SK-N-SH treated with all-trans-retinoic acid at 6 μM for 48 hours (cell line): ENCODE measurements around the gene DCLK1.

Source experiments
- ATAC-seq: fragments of 200-7000 bp; cut with Tn5 transposase; 3 replicates; pipeline ENCODE4 v1.9.1; 2020; ENCODE audit warnings: mild to moderate bottlenecking, moderate library complexity
- ARNTL ChIP-seq: fragments of 450-650 bp; formaldehyde crosslinking; IDR thresholded peaks from 2 replicates; pipeline ENCODE4 v1.5.0; 2020; ENCODE audit warnings: low read depth, mild to moderate bottlenecking, moderate library complexity, borderline replicate concordance
- BACH2 ChIP-seq: fragments of 250-450 bp; sonication (Bioruptor Pico); IDR thresholded peaks from 2 replicates; pipeline ENCODE4 v1.9.0; 2021; ENCODE audit warnings: mild to moderate bottlenecking, borderline replicate concordance
- CREB5 ChIP-seq: fragments of 250-450 bp; sonication (Bioruptor Pico); IDR thresholded peaks from 2 replicates; pipeline ENCODE4 v1.5.1; 2020; ENCODE audit warnings: low read depth, mild to moderate bottlenecking, moderate library complexity
- CSDC2 ChIP-seq: fragments of 250-450 bp; sonication (Bioruptor Pico); IDR thresholded peaks from 2 replicates; pipeline ENCODE4 v1.5.0; 2020; ENCODE audit warnings: mild to moderate bottlenecking, moderate library complexity
- ESRRG ChIP-seq: fragments of 250-450 bp; sonication (Bioruptor Pico); IDR thresholded peaks from 2 replicates; pipeline ENCODE4 v1.6.1; 2021; ENCODE audit warnings: mild to moderate bottlenecking
- OSR1 ChIP-seq: fragments of 250-450 bp; sonication (Bioruptor Pico); IDR thresholded peaks from 2 replicates; pipeline ENCODE4 v1.8.0; 2022; ENCODE audit warnings: moderate library complexity, mild to moderate bottlenecking, inconsistent platforms
- PATZ1 ChIP-seq: fragments of 250-450 bp; sonication (Bioruptor Pico); IDR thresholded peaks from 2 replicates; pipeline ENCODE4 v1.8.0; 2020; ENCODE audit warnings: mild to moderate bottlenecking, moderate library complexity, borderline replicate concordance
- PPARA ChIP-seq: fragments of 250-450 bp; sonication (Bioruptor Pico); IDR thresholded peaks from 2 replicates; pipeline ENCODE4 v1.5.0; 2020; ENCODE audit warnings: mild to moderate bottlenecking, borderline replicate concordance
- RARB ChIP-seq: fragments of 250-450 bp; sonication (Bioruptor Pico); IDR thresholded peaks from 2 replicates; pipeline ENCODE4 v1.8.0; 2021; ENCODE audit warnings: mild to moderate bottlenecking, moderate library complexity
- SNAI2 ChIP-seq: fragments of 250-450 bp; sonication (Bioruptor Pico); IDR thresholded peaks from 2 replicates; pipeline ENCODE4 v1.5.0; 2020; ENCODE audit warnings: mild to moderate bottlenecking, moderate library complexity
- TCF4 ChIP-seq: fragments of 250-450 bp; sonication (Bioruptor Pico); IDR thresholded peaks from 2 replicates; pipeline ENCODE4 v1.8.0; 2021; ENCODE audit warnings: mild to moderate bottlenecking, moderate library complexity, borderline replicate concordance
- TOX ChIP-seq: fragments of 250-450 bp; sonication (Bioruptor Pico); IDR thresholded peaks from 2 replicates; pipeline ENCODE4 v1.8.0; 2021; ENCODE audit warnings: mild to moderate bottlenecking, moderate library complexity, borderline replicate concordance
- ZC3H10 ChIP-seq: fragments of 250-450 bp; sonication (Bioruptor Pico); IDR thresholded peaks from 2 replicates; pipeline ENCODE4 v1.5.1; 2021; ENCODE audit warnings: mild to moderate bottlenecking, moderate library complexity
- ZFP3 ChIP-seq: fragments of 250-450 bp; sonication (Bioruptor Pico); IDR thresholded peaks from 2 replicates; pipeline ENCODE4 v1.5.0; 2020; ENCODE audit warnings: mild to moderate bottlenecking, moderate library complexity
- ZFP30 ChIP-seq: fragments of 450-650 bp; formaldehyde crosslinking; IDR thresholded peaks from 2 replicates; pipeline ENCODE4 v1.5.0; 2022; ENCODE audit warnings: mild to moderate bottlenecking, moderate library complexity
- ZNF565 ChIP-seq: fragments of 450-650 bp; formaldehyde crosslinking; conservative IDR thresholded peaks from 2 replicates; pipeline ENCODE4 v1.5.0; 2020; ENCODE audit warnings: low read depth, mild to moderate bottlenecking, moderate library complexity
- ZNF70 ChIP-seq: fragments of 450-650 bp; formaldehyde crosslinking; IDR thresholded peaks from 2 replicates; pipeline ENCODE4 v1.5.0; 2020; ENCODE audit warnings: mild to moderate bottlenecking, moderate library complexity
- ZNF8 ChIP-seq: fragments of 450-650 bp; formaldehyde crosslinking; IDR thresholded peaks from 2 replicates; pipeline ENCODE4 v1.5.0; 2020; ENCODE audit warnings: mild to moderate bottlenecking, moderate library complexity
- TF ChIP-seq, protein P1 (sequence below): fragments of 250-450 bp; sonication (Bioruptor Pico); IDR thresholded peaks from 2 replicates; pipeline ENCODE4 v1.5.0; 2020; ENCODE audit warnings: mild to moderate bottlenecking, moderate library complexity
- TF ChIP-seq, protein P2 (sequence below): fragments of 250-450 bp; sonication (Bioruptor Pico); IDR thresholded peaks from 2 replicates; pipeline ENCODE4 v1.8.0; 2021; ENCODE audit warnings: low read depth, mild to moderate bottlenecking, moderate library complexity, borderline replicate concordance

DCLK1 gene

DNA sequence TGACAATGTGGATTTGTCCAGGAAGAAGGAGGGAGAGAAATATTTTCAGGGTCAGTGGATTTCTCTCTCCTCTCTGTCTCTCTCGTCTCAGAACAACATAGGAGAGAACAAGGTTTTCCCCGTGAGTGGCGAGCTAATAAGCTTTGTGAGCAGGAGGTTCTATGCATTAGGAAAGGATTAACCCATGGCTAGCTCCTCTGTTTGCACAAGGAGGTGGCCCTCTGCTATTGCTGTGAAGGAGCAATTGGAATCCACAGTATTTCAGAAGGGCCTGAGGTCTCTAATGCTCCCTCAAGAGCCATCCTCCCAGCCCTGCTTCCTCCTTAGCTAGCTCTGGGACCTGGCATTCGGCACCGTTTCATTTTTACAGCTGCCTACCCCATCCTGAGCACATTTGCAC is 365.8 kb downstream of the DCLK1 start:
- no peak; the same call in 2 of the 3 replicates for ATAC-seq
- TF ChIP-seq TCF4 (no peak), ZNF565 (CRISPR knock-in tag) (no peak)
- TF ChIP-seq, protein P1, sequence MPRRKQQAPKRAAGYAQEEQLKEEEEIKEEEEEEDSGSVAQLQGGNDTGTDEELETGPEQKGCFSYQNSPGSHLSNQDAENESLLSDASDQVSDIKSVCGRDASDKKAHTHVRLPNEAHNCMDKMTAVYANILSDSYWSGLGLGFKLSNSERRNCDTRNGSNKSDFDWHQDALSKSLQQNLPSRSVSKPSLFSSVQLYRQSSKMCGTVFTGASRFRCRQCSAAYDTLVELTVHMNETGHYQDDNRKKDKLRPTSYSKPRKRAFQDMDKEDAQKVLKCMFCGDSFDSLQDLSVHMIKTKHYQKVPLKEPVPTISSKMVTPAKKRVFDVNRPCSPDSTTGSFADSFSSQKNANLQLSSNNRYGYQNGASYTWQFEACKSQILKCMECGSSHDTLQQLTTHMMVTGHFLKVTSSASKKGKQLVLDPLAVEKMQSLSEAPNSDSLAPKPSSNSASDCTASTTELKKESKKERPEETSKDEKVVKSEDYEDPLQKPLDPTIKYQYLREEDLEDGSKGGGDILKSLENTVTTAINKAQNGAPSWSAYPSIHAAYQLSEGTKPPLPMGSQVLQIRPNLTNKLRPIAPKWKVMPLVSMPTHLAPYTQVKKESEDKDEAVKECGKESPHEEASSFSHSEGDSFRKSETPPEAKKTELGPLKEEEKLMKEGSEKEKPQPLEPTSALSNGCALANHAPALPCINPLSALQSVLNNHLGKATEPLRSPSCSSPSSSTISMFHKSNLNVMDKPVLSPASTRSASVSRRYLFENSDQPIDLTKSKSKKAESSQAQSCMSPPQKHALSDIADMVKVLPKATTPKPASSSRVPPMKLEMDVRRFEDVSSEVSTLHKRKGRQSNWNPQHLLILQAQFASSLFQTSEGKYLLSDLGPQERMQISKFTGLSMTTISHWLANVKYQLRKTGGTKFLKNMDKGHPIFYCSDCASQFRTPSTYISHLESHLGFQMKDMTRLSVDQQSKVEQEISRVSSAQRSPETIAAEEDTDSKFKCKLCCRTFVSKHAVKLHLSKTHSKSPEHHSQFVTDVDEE (CRISPR knock-in tag), result no peak

DNA sequence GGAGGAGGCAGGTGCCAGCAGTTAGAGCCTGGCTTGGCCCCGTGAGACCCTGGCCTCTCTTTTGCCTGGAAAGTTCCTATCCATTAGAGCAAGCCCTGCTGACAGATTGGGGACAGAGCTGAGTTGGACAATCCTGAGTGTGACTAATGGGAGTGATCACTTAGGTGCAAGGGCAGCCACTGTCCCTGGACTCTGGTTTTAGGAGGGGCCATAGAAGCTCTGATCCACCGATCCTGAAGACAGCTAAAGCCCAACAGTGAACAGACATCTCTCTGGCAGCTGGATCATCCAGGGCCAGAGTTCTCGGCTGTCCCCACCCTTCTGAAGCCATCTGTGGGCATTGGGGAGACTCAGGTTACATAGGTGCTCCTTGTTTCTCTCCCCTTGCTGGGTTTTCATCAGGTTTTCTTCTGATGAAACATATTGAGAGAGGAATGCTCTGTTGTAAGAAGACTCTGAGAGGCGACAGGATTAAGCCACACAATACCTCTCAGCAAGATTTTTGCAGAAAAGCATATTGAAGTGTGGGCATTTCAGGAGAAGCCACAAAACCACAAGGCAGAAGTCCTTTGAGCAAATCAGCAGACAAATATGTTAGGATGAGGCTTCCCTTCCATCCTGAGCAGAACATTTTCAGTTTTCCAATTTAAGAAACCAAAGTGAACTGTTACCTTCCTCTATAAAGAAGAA is 366.7 kb downstream of the DCLK1 start:
- no peak for TF ChIP-seq ZNF70 (CRISPR knock-in tag)
- TF ChIP-seq PPARA, result no peak
- TF ChIP-seq ZC3H10, result no peak
- TF ChIP-seq ZFP30 (CRISPR knock-in tag), result no peak
- no peak for TF ChIP-seq ZFP3 (CRISPR knock-in tag)
- no peak for TF ChIP-seq BACH2 (CRISPR knock-in tag)
- TF ChIP-seq ARNTL (CRISPR knock-in tag), result no peak
- TF ChIP-seq, protein P2, sequence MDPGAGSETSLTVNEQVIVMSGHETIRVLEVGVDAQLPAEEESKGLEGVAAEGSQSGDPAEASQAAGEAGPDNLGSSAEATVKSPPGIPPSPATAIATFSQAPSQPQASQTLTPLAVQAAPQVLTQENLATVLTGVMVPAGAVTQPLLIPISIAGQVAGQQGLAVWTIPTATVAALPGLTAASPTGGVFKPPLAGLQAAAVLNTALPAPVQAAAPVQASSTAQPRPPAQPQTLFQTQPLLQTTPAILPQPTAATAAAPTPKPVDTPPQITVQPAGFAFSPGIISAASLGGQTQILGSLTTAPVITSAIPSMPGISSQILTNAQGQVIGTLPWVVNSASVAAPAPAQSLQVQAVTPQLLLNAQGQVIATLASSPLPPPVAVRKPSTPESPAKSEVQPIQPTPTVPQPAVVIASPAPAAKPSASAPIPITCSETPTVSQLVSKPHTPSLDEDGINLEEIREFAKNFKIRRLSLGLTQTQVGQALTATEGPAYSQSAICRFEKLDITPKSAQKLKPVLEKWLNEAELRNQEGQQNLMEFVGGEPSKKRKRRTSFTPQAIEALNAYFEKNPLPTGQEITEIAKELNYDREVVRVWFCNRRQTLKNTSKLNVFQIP (CRISPR knock-in tag), result no peak
- TF ChIP-seq SNAI2, result no peak
- TF ChIP-seq CREB5 (CRISPR knock-in tag), result no peak
- no peak for TF ChIP-seq ZNF565 (CRISPR knock-in tag)
- TF ChIP-seq OSR1 (CRISPR knock-in tag), result no peak
- TF ChIP-seq CSDC2 (CRISPR knock-in tag), result no peak
- TF ChIP-seq TOX (CRISPR knock-in tag), result no peak
- no peak for TF ChIP-seq PATZ1
- ATAC-seq, result no peak

- ATAC-seq, result no peak
- TF ChIP-seq CREB5 (CRISPR knock-in tag), result no peak
- TF ChIP-seq, protein P1 (CRISPR knock-in tag), result no peak
- no peak for TF ChIP-seq ARNTL (CRISPR knock-in tag)
- no peak for TF ChIP-seq ZFP3 (CRISPR knock-in tag)
- TF ChIP-seq TOX (CRISPR knock-in tag), result no peak
- TF ChIP-seq ZNF8 (CRISPR knock-in tag), result no peak
- no peak for TF ChIP-seq ESRRG
- no peak for TF ChIP-seq BACH2 (CRISPR knock-in tag)
- no peak for TF ChIP-seq PPARA
- TF ChIP-seq RARB (CRISPR knock-in tag), result no peak
These were observed 367.4 kb downstream of the DCLK1 start for GRCh38 chr13:35763782-35764123.
